PC-9 (cell line): Measurements from ENCODE around the gene TMEM37. TPM values are rescaled to one million over a fixed set of nuclear protein-coding genes. Genes with fewer than 3 reads are reported as not detected.

Source experiments
- BruUV-seq: library from RNA; stranded (reverse); fragments of 400-500 nt; replicated peaks from 2 replicates; lab custom pipeline; 2021; lab: Mats Ljungman, UMichigan
- CTCF ChIA-PET: fragments of 300-600 bp; sonication (Branson Sonifier 250); formaldehyde crosslinking; loops from one replicate; lab custom pipeline; 2022; ENCODE audit warnings: antibody characterized with exemption; lab: Charles Lee
- POLR2A ChIA-PET: fragments of 300-600 bp; sonication (Branson Sonifier 250); formaldehyde crosslinking; loops from one replicate; lab custom pipeline; 2022; ENCODE audit warnings: antibody characterized with exemption; ENCODE audit not compliant: unreplicated experiment; lab: Charles Lee
- DNase-seq, 2 experiments: peaks; one replicate each; pipeline versions ENCODE4 v3.0.0 to v3.0.0-alpha.2; 2015 to 2022; ENCODE audit warnings: mixed read lengths in 1 of 2
- H2AFZ ChIP-seq: fragments of 200-600 bp; sonication (generic); 2 replicates; pipeline ENCODE4 v1.8.1; 2017; ENCODE audit warnings: antibody characterized with exemption
- H3F3A ChIP-seq: fragments of 200-600 bp; sonication (generic); 2 replicates; pipeline ENCODE4 v1.8.1; 2017; ENCODE audit warnings: antibody characterized with exemption, mild to moderate bottlenecking, low read depth; ENCODE audit not compliant: insufficient read depth
- H3K27ac ChIP-seq: fragments of 200-600 bp; sonication (generic); 2 replicates; pipeline ENCODE4 v1.6.1; 2016; ENCODE audit warnings: mixed run types
- H3K27me3 ChIP-seq: fragments of 200-600 bp; sonication (generic); 2 replicates; pipeline ENCODE4 v1.6.1; 2016; ENCODE audit warnings: low read depth, mixed run types; ENCODE audit not compliant: insufficient read depth
- H3K36me3 ChIP-seq: fragments of 200-600 bp; sonication (generic); 2 replicates; pipeline ENCODE4 v1.6.1; 2016; ENCODE audit warnings: low read depth, mixed run types
- H3K4me1 ChIP-seq: fragments of 200-600 bp; sonication (generic); replicated peaks from 2 replicates; pipeline ENCODE4 v1.6.1; 2016; ENCODE audit warnings: mixed run types; ENCODE audit not compliant: insufficient read depth
- H3K4me2 ChIP-seq: fragments of 200-600 bp; sonication (generic); 2 replicates; pipeline ENCODE4 v1.6.1; 2017; ENCODE audit warnings: mixed run types
- H3K4me3 ChIP-seq: fragments of 200-600 bp; sonication (generic); 2 replicates; pipeline ENCODE4 v1.6.1; 2016; ENCODE audit warnings: mixed run types
- H3K79me2 ChIP-seq: fragments of 200-600 bp; sonication (generic); 2 replicates; pipeline ENCODE4 v1.6.1; 2017; ENCODE audit warnings: low read depth, mixed run types
- H3K9me2 ChIP-seq: fragments of 200-600 bp; sonication (generic); 2 replicates; pipeline ENCODE4 v1.8.1; 2017; ENCODE audit warnings: mild to moderate bottlenecking; ENCODE audit not compliant: insufficient read depth
- H3K9me3 ChIP-seq: fragments of 200-600 bp; sonication (generic); 2 replicates; pipeline ENCODE4 v1.8.1; 2016; ENCODE audit warnings: low read depth; ENCODE audit not compliant: insufficient read depth
- H4K20me1 ChIP-seq: fragments of 200-600 bp; sonication (generic); 2 replicates; pipeline ENCODE4 v1.8.1; 2017; ENCODE audit not compliant: insufficient read depth
- EZH2 ChIP-seq: fragments of 200-600 bp; sonication (generic); IDR thresholded peaks from 2 replicates; pipeline ENCODE4 v1.8.0; 2017; ENCODE audit warnings: antibody characterized with exemption, low read depth
- intact Hi-C: fragments of 100-400 bp; cut with micrococcal nuclease; formaldehyde crosslinking; loops from one replicate; pipeline ENCODE4 v1.10.0; 2022; ENCODE audit not compliant: unreplicated experiment
- total RNA-seq: library from RNA; stranded (reverse); gene quantifications from 2 replicates; pipeline ENCODE4 v1.2.3, GENCODE V29; 2021
- TF ChIP-seq, protein P1 (sequence below): fragments of 200-600 bp; sonication (generic); conservative IDR thresholded peaks from 2 replicates; pipeline ENCODE4 v1.6.1; 2017; ENCODE audit warnings: mixed run types, antibody characterized with exemption, mild to moderate bottlenecking, moderate library complexity

TMEM37 gene
- total RNA-seq, 1 experiment from 2014 or later = 1.2 TPM

DNA sequence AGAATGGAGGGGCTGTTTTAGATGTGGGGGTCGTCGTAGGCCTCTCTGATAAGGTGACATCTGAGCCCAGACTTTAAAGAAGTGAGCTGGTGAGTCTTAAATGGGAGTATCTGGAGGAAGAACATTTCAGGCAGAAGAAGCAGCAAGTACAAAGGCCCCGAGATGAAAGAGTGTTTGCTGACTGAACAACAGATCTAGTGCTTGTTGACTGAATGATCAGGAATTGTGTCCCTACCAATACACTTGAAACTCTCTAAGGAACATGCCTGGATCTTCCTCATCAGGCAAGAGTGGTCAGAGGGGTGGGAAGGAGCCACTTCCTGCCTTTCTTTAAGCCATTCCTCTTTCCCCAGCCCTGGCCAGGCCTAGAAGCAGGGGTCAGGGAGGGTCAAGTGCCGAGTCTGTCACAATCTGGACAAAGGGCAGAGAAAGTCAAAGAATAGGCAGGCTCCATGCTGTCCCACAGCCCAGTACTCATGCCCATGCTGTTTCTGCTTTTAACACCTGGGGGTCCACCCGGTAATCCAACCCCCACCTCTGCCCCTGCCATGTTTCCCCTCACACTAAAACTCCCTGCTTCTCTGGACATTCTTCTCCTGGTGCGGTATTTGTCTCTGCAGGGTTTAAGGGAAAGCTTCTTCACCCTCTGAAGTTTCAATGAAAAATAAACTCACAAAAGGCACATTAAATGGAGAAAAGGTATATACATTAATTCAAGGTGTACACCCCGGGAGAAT, 3.0 kb upstream of the TMEM37 start:
- CTCF ChIA-PET = no interaction called here
- no peaks in the 10 kb centered on the region for H3K36me3 ChIP-seq
- POLR2A ChIA-PET = no interaction called here
- H3K9me2 ChIP-seq = no peaks in the 10 kb centered on the region
- no peak for DNase-seq
- no peaks in the 10 kb centered on the region for H3K79me2 ChIP-seq
- no peaks in the 10 kb centered on the region for H4K20me1 ChIP-seq
- no peaks in the 10 kb centered on the region for H3K27me3 ChIP-seq
- BruUV-seq = no TSS peak
- peaks cover 45% of the 10 kb centered on the region for H3K4me1 ChIP-seq
- no peak overlapping the region for H3K27ac ChIP-seq
- H3K4me2 ChIP-seq = no peak overlapping the region
- no peaks in the 10 kb centered on the region for H3K9me3 ChIP-seq
- no peak overlapping the region for H3K4me3 ChIP-seq
- H3F3A ChIP-seq = peaks cover 18% of the 10 kb centered on the region; the same call in 1 of the 2 replicates
- intact Hi-C loops = no loop called here
- TF ChIP-seq EZH2 = no peak
- TF ChIP-seq, protein P1, sequence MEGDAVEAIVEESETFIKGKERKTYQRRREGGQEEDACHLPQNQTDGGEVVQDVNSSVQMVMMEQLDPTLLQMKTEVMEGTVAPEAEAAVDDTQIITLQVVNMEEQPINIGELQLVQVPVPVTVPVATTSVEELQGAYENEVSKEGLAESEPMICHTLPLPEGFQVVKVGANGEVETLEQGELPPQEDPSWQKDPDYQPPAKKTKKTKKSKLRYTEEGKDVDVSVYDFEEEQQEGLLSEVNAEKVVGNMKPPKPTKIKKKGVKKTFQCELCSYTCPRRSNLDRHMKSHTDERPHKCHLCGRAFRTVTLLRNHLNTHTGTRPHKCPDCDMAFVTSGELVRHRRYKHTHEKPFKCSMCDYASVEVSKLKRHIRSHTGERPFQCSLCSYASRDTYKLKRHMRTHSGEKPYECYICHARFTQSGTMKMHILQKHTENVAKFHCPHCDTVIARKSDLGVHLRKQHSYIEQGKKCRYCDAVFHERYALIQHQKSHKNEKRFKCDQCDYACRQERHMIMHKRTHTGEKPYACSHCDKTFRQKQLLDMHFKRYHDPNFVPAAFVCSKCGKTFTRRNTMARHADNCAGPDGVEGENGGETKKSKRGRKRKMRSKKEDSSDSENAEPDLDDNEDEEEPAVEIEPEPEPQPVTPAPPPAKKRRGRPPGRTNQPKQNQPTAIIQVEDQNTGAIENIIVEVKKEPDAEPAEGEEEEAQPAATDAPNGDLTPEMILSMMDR = no peak
- H2AFZ ChIP-seq = no peak overlapping the region

DNA sequence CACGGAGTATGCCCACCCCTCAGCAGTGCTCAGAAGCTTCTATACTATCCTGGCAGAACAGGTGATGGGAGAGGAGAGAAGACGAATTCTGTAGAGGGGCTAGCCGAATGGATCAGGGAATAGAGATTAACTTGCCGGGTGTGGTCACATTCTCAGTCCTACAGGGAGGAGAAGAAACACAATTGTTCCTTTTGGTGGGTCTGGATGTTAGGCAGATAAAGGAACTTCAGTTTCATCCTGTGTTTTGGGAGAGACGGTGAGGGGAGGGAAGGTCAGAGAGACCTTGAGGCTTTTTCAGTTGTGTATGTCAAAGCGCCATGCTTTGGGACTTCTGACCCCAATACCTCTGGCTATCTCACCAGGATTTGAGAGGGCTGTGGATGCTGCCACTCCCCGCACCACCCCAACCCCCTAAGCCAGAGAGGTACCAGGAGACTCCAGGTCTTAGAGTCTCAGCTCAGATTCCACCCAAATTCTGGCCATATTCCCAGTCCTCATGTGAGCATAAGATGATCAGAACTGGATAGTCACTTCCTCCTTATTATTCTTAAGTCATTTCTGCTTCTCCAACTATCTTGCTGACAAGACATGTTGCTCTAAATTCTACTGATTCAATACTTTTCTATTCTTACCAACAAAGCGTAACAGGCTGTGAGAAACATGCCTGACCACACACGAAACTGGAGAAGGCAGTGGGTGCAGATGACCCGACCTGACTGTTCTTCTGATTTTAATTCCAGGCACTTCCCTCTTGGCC, 2.3 kb upstream of the TMEM37 start:
- intact Hi-C loops = no loop called here
- Histone ChIP-seq H2AFZ (no peak overlapping the region), H3K9me2 (no peaks in the 10 kb centered on the region), H3K4me2 (no peak overlapping the region), H3K4me1 (peaks cover 45% of the 10 kb centered on the region), H3K27me3 (no peaks in the 10 kb centered on the region), H3F3A (peaks cover 18% of the 10 kb centered on the region; the same call in 1 of the 2 replicates), H3K27ac (no peak overlapping the region), H4K20me1 (no peaks in the 10 kb centered on the region), H3K9me3 (no peaks in the 10 kb centered on the region), H3K36me3 (no peaks in the 10 kb centered on the region), H3K79me2 (no peaks in the 10 kb centered on the region), H3K4me3 (no peak overlapping the region)
- BruUV-seq = no TSS peak
- ChIA-PET POLR2A (no interaction called here), CTCF (interaction anchor here (0.9 kb wide), 1 partner anchor 47 kb away, joined by 4 read pairs; no protein-coding TSS in a partner anchor)
- no peak for DNase-seq
- TF ChIP-seq EZH2 = no peak
- TF ChIP-seq, protein P1 = no peak

DNA sequence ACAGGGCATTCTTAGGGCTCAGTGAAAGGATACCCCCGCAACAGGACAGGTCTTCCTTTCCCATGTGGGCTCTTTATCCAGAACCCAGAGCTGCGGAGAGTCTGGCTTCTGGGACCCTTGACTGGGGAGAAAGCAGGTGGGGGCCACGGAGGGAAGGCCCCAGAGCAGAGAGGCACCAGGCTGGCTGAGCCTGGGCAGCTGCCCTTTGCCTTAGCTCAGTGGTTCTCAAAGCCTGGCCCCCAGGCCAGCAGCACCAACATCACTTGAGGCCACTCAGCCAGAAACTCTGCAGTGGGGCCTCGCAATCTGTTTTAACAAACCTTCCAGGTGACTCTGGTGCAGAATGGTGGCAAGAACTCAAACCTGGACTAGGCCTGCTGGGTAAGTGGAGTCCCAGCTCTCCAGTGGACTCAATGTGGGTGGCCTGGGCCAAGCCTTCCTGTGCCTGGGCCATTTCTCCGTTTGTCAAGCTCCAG, 1.6 kb upstream of the TMEM37 start:
- Histone ChIP-seq H3K9me2 (no peaks in the 10 kb centered on the region), H3K36me3 (no peaks in the 10 kb centered on the region), H4K20me1 (no peaks in the 10 kb centered on the region), H3K4me3 (no peak overlapping the region), H3K27me3 (no peaks in the 10 kb centered on the region), H3K27ac (no peak overlapping the region), H2AFZ (no peak overlapping the region), H3K9me3 (no peaks in the 10 kb centered on the region), H3K4me2 (no peak overlapping the region), H3K79me2 (no peaks in the 10 kb centered on the region), H3K4me1 (peaks cover 45% of the 10 kb centered on the region), H3F3A (peaks cover 18% of the 10 kb centered on the region; the same call in 1 of the 2 replicates)
- intact Hi-C loops = no loop called here
- DNase-seq = no peak
- ChIA-PET POLR2A (no interaction called here), CTCF (interaction anchor here (0.9 kb wide), 1 partner anchor 46 kb away, joined by 4 read pairs; no protein-coding TSS in a partner anchor)
- no TSS peak for BruUV-seq
- TF ChIP-seq, protein P1 = no peak
- no peak for TF ChIP-seq EZH2
